SU-DHL-6 (cell line): ENCODE results near the gene PTCD2.

Experiments used
- H2AFZ ChIP-seq: fragments of 200-600 bp; sonication (generic); 2 replicates; pipeline ENCODE4 v1.6.1; 2014; ENCODE audit warnings: low read depth, mild to moderate bottlenecking, moderate library complexity, mixed read lengths, antibody characterized with exemption, low read length; ENCODE audit not compliant: severe bottlenecking
- H3F3A ChIP-seq: fragments of 200-600 bp; shearing (Covaris generic); 2 replicates; pipeline ENCODE4 v1.6.0; 2016; ENCODE audit warnings: antibody characterized with exemption, mild to moderate bottlenecking; ENCODE audit not compliant: insufficient read depth
- H3K27ac ChIP-seq: fragments of 200-600 bp; sonication (generic); 2 replicates; pipeline ENCODE4 v1.5.1; 2016; ENCODE audit warnings: low read depth, mild to moderate bottlenecking, low read length, moderate library complexity, mixed read lengths
- H3K27me3 ChIP-seq: fragments of 200-600 bp; sonication (generic), shearing (Covaris generic); 2 replicates; pipeline ENCODE4 v1.6.0; 2014; ENCODE audit warnings: mild to moderate bottlenecking, low read length
- H3K36me3 ChIP-seq: fragments of 200-600 bp; sonication (generic); 2 replicates; pipeline ENCODE4 v1.6.1; 2014; ENCODE audit warnings: mild to moderate bottlenecking, low read length, mixed read lengths
- H3K4me2 ChIP-seq: fragments of 300-600, 200-600 bp; shearing (Covaris generic), sonication (generic); 2 replicates; pipeline ENCODE4 v1.6.0; 2014; ENCODE audit warnings: low read length, low read depth, mild to moderate bottlenecking; ENCODE audit not compliant: poor library complexity, severe bottlenecking
- H3K4me3 ChIP-seq: fragments of 200-600 bp; sonication (generic); 2 replicates; pipeline ENCODE4 v1.5.1; 2014; ENCODE audit warnings: antibody characterized with exemption, low read length, mild to moderate bottlenecking, mixed read lengths; ENCODE audit not compliant: insufficient read depth, poor library complexity, severe bottlenecking
- H3K79me2 ChIP-seq: fragments of 200-600 bp; sonication (generic); 2 replicates; pipeline ENCODE4 v1.6.1; 2014; ENCODE audit warnings: mild to moderate bottlenecking, low read length, moderate library complexity; ENCODE audit not compliant: insufficient read depth
- H3K9ac ChIP-seq: fragments of 200-600 bp; sonication (generic); 2 replicates; pipeline ENCODE4 v1.7.0; 2014; ENCODE audit warnings: mild to moderate bottlenecking, low read length
- H3K9me2 ChIP-seq: fragments of 200-600 bp; sonication (generic); replicated peaks from 2 replicates; pipeline ENCODE4 v1.6.1; 2014; ENCODE audit warnings: low read length; ENCODE audit not compliant: insufficient read depth
- H3K9me3 ChIP-seq: fragments of 200-600 bp; sonication (generic); 2 replicates; pipeline ENCODE4 v1.6.1; 2014; ENCODE audit warnings: low read length, mixed read lengths; ENCODE audit not compliant: insufficient read depth
- H4K20me1 ChIP-seq: fragments of 200-600 bp; sonication (generic); 2 replicates; pipeline ENCODE4 v1.6.1; 2014; ENCODE audit warnings: low read depth, mild to moderate bottlenecking, antibody characterized with exemption, low read length, moderate library complexity, mixed read lengths
- EZH2phosphoT487 ChIP-seq: fragments of 200-600 bp; sonication (generic), shearing (Covaris generic); conservative IDR thresholded peaks from 2 replicates; pipeline ENCODE4 v1.6.1; 2018; ENCODE audit warnings: mild to moderate bottlenecking, antibody characterized with exemption, low read length, moderate library complexity, mixed read lengths
- TF ChIP-seq, protein P1 (sequence below): fragments of 200-600 bp; sonication (generic); IDR thresholded peaks from one replicate; pipeline ENCODE4 v1.5.1; 2017; ENCODE audit warnings: antibody characterized with exemption, mild to moderate bottlenecking, low read length, moderate library complexity; ENCODE audit not compliant: insufficient read depth, poor library complexity, severe bottlenecking

PTCD2 gene

DNA sequence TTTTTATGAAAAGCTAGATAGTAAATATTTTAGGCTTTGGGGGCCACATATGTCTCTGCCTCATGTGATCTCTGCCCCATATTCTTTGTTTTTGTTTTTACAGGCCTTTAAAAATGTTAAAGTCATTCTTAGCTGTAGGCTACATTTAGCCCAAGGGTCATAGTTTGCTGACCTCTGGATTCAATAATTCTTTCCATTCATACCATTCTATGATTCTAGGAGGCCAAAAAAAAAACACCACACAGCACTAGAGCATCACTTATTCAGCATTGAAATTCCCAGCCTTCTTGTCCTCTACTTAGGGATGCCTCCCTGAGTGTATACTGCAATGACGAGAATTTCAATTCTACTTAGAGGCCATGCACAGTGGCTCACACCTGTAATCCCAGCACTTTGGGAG is 17.0 kb downstream of the PTCD2 start:
- TF ChIP-seq, protein P1, sequence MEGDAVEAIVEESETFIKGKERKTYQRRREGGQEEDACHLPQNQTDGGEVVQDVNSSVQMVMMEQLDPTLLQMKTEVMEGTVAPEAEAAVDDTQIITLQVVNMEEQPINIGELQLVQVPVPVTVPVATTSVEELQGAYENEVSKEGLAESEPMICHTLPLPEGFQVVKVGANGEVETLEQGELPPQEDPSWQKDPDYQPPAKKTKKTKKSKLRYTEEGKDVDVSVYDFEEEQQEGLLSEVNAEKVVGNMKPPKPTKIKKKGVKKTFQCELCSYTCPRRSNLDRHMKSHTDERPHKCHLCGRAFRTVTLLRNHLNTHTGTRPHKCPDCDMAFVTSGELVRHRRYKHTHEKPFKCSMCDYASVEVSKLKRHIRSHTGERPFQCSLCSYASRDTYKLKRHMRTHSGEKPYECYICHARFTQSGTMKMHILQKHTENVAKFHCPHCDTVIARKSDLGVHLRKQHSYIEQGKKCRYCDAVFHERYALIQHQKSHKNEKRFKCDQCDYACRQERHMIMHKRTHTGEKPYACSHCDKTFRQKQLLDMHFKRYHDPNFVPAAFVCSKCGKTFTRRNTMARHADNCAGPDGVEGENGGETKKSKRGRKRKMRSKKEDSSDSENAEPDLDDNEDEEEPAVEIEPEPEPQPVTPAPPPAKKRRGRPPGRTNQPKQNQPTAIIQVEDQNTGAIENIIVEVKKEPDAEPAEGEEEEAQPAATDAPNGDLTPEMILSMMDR = no peak
- TF ChIP-seq EZH2phosphoT487 = no peak
- Histone ChIP-seq H3K9me3 (no peaks in the 10 kb centered on the region), H3K9ac (no peak overlapping the region), H3K27me3 (no peaks in the 10 kb centered on the region), H3K4me2 (no peak overlapping the region), H3K36me3 (peaks cover 19% of the 10 kb centered on the region; the same call in 1 of the 2 replicates), H3K9me2 (no peaks in the 10 kb centered on the region), H2AFZ (no peak overlapping the region), H4K20me1 (no peaks in the 10 kb centered on the region), H3K27ac (no peak overlapping the region), H3F3A (no peaks in the 10 kb centered on the region), H3K4me3 (no peak overlapping the region), H3K79me2 (no peaks in the 10 kb centered on the region)

DNA sequence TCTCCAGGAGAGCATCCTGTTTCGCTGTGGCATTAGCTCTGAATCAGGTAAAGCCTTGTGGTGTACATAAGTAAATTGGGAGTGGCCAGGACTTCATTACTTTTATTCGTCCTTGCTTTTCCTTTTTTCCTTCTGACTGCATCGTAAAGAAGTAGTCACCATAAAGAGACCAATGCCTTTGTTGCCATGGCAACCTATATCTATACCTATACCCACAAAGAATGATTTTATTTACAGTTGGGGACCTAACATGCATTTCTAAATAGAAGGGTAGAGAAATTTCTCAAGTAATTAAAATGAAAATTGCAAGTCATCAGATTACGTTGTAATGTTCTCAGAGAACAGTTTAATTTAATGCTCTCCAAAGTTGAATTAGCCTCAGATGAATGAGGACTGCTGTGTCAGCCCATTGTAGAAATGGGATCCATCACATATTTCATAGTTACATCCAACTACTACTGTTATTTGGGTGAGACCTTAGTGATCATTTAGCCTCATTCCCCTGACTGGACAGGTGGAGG is 18.6 kb downstream of the PTCD2 start:
- no peaks in the 10 kb centered on the region for H3K9me2 ChIP-seq
- no peaks in the 10 kb centered on the region for H3K27me3 ChIP-seq
- H3K9ac ChIP-seq = no peak overlapping the region
- H3F3A ChIP-seq = no peaks in the 10 kb centered on the region
- H3K36me3 ChIP-seq = peaks cover 20% of the 10 kb centered on the region; the same call in 1 of the 2 replicates
- H3K4me2 ChIP-seq = no peak overlapping the region
- no peaks in the 10 kb centered on the region for H3K79me2 ChIP-seq
- H3K9me3 ChIP-seq = no peaks in the 10 kb centered on the region
- no peaks in the 10 kb centered on the region for H4K20me1 ChIP-seq
- no peak for TF ChIP-seq EZH2phosphoT487
- TF ChIP-seq, protein P1 = no peak
- no peak overlapping the region for H3K4me3 ChIP-seq
- H2AFZ ChIP-seq = no peak overlapping the region
- no peak overlapping the region for H3K27ac ChIP-seq

DNA sequence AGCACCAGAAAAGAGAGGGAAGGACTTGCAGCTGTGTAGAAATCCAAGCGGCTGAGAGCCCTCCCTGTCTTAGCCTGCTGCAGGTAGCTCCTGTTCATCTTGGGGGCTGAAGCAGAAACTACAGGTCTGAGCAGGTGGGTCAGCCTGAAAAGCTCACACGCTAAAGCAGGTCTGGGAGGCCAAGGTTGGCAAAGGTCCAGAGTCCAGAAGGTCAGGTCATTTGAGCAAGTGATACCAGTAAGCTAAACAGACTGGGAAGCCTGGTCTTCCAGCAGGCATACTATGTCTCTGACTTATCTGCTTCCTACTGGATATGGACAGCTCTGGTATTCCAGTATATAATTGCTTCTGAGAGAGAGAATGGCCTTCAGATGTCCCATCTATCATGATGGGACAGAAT is 26.2 kb downstream of the PTCD2 start:
- no peak overlapping the region for H3K9ac ChIP-seq
- no peak overlapping the region for H2AFZ ChIP-seq
- no peak overlapping the region for H3K4me2 ChIP-seq
- H3F3A ChIP-seq = no peaks in the 10 kb centered on the region
- no peaks in the 10 kb centered on the region for H3K9me3 ChIP-seq
- no peaks in the 10 kb centered on the region for H3K79me2 ChIP-seq
- H3K27me3 ChIP-seq = no peaks in the 10 kb centered on the region
- TF ChIP-seq EZH2phosphoT487 = no peak
- TF ChIP-seq, protein P1 = no peak
- H4K20me1 ChIP-seq = no peaks in the 10 kb centered on the region
- H3K36me3 ChIP-seq = peaks cover 2% of the 10 kb centered on the region; the same call in 1 of the 2 replicates
- H3K27ac ChIP-seq = no peak overlapping the region
- H3K9me2 ChIP-seq = no peaks in the 10 kb centered on the region
- no peak overlapping the region for H3K4me3 ChIP-seq
